Retinal pigment epithelial cell (primary cell): ENCODE measurements around the gene SORBS1.

Experiments used
- DNase-seq: peaks from one replicate; pipeline ENCODE4 v3.0.0-alpha.2; 2010; ENCODE audit warnings: low read depth
- H3K4me3 ChIP-seq: 2 replicates; pipeline ENCODE4 v1.5.1; 2011; ENCODE audit warnings: mild to moderate bottlenecking, low read length, control low read depth, moderate library complexity
- TF ChIP-seq, protein P1 (sequence below): conservative IDR thresholded peaks from 2 replicates; pipeline ENCODE4 v1.5.1; 2011; ENCODE audit warnings: low read depth, low read length, control low read depth, inconsistent platforms

Gene SORBS1

DNA sequence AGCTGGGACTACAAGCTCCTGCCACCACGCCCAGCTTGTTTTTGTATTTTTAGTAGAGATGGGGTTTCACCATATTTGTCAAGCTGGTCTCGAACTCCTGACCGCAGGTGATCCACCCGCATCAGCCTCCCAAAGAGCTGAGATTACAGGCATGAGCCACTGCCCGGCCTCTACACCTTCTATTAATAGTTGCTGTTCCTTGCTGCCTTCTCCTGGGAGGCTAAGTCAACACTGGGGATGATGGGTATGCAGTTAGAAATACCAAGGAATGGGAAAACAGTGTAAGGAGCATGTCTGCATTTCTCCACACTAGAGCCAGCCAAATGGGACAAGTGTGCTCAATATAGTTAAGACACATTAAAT is 173.1 kb downstream of the SORBS1 start:
- no peak overlapping the region for H3K4me3 ChIP-seq
- TF ChIP-seq, protein P1, sequence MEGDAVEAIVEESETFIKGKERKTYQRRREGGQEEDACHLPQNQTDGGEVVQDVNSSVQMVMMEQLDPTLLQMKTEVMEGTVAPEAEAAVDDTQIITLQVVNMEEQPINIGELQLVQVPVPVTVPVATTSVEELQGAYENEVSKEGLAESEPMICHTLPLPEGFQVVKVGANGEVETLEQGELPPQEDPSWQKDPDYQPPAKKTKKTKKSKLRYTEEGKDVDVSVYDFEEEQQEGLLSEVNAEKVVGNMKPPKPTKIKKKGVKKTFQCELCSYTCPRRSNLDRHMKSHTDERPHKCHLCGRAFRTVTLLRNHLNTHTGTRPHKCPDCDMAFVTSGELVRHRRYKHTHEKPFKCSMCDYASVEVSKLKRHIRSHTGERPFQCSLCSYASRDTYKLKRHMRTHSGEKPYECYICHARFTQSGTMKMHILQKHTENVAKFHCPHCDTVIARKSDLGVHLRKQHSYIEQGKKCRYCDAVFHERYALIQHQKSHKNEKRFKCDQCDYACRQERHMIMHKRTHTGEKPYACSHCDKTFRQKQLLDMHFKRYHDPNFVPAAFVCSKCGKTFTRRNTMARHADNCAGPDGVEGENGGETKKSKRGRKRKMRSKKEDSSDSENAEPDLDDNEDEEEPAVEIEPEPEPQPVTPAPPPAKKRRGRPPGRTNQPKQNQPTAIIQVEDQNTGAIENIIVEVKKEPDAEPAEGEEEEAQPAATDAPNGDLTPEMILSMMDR, result no peak
- no peak for DNase-seq

DNA sequence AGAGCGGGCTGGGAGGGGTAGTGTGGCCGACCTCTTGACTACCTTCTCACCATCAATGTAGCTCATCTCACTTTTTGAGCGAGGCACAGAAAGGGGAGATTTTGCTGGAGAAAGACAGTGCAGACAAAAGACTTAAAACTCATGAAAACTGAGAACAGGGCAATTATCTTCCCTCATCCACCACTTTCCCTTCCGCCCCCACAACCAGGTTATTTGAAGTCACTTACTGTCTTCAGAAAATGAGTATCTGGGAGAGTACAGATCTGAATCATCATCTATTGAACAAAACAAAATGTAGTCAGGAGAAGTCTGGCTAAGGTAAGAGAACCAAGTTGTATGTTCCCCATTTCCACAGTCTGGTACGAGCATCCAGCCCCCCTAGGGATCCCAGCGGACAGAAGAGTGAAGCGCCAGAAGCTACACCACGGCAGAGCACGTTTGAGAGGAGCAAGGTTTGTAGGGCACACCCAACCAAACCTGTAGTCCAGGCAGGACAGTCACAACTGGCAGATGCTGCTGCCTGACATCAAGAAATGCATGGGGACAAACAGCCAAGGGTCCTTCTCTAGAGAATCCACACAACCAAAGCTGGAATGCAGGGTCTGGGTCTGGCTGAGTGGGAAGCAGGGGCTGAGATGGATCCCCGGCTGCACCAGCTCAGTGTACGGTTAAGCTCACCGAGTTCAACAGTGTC is 177.0 kb downstream of the SORBS1 start:
- TF ChIP-seq, protein P1, result no peak
- no peak overlapping the region for H3K4me3 ChIP-seq
- no peak for DNase-seq

DNA sequence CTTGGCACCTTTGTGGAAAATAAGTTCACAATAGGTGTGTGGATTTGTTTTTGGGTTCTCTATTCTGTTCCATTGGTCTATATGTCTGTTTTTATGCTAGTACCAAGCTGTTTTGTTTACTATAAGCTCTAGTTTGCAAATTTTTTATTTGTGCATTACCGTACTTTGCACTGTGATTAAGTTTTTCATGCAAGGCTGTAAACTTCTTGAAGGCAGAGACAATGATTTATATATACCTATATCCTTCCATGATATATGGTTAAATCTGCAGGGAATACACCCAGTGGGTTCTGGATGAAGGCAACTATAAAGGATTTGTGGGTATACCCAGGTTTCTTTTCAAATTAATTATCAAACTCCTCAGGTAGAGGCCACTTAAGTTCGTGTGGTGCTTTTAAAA is 178.6 kb downstream of the SORBS1 start:
- TF ChIP-seq, protein P1, result no peak

DNA sequence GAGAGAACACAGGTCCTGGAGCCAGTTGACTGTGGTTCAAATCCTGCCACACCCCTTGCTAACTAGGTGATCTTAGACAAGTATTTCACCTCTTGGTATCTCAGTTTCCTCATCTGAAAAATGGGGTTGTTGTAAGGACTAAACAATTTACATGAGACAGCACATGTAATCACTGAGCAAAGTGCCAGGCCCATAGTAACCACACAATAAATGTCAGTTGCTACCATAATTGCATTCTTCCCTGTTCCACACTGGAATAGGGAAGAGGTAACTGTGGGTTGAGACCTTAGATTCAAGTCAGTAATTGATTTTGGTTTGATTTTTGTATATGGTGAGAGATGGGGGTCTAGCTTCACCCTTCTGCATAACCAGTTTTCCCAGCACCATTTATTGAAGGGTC is 179.0 kb downstream of the SORBS1 start:
- H3K4me3 ChIP-seq, result no peak overlapping the region
- DNase-seq, result no peak
- TF ChIP-seq, protein P1, result no peak

More for the DNA sequence above, 178.6 kb downstream of the SORBS1 start:
- H3K4me3 ChIP-seq, result no peak overlapping the region
- no peak for DNase-seq

DNA sequence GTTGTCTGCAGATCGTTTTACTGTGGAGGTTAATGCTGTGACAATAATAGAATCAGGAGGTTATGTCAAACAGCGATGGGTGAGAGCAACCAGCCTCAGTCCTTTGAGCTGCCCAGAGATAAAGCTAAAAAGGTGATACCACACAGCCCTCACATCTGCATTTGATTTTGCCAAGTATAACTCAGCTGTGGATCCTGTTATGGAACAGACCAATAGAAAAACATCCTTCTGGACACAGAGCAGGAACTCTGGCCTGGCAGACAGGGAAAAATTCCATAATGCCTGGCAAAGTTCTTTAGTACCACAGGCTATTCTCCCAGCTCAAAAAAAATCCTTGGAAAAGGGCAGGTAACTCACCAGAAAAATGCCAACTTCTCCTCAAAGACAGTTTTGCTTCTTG is 183.2 kb downstream of the SORBS1 start:
- H3K4me3 ChIP-seq, result no peak overlapping the region
- DNase-seq, result no peak
- TF ChIP-seq, protein P1, result no peak

DNA sequence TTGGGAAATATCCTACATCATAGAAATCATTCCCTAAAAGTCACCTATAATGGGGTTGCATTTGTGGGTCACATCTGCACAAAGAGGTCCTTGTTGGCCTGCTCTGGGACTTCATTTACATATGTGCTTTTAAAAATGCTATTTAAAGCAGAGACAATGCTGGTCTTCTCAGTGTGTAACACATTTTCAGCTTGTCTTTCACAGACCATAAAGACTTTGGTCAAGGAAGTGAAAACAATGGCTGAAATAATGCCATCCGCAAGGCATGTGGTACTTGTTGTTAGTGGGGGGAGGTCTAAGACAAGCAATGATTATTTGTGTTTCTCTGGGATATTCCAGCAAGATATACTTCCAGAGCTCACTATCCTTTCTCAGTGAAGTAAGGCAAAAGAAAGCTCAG is 185.8 kb downstream of the SORBS1 start:
- TF ChIP-seq, protein P1, result no peak
- no peak overlapping the region for H3K4me3 ChIP-seq
- DNase-seq, result no peak

DNA sequence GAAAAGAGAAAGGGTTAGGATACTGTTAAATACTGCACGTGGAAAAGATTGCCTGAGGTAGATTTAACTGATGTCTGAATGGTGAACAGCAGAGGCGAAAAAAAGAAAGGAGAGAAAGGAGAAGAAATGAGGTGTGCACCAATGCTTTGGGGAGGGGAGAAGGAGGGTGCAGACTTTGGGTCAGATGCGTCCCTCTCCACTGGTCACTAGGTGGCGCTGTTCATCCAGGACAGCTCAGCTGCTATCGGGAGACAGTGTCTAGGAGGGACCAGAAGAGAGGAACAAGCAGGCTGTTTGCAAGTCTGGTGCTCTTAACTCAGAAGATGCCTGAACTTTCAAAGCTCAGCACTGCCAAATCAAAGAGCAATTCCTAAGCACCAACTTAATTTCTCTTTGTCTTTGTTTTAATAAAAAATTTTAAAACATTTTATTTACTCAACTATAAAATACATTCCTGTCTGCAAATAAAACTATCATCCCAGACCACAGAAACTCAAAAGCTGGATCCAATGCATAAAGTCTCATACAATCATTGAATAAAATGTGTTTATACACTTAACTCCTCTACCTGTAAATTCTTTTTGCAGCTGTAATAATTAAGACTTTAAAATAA is 186.5 kb downstream of the SORBS1 start:
- TF ChIP-seq, protein P1, result peak; percentile 98
- H3K4me3 ChIP-seq, result no peak overlapping the region
- DNase-seq, result no peak
